Central memory CD8-positive, alpha-beta T cell (primary cell): ENCODE measurements around the gene POLG2.

ENCODE experiments used
- ATAC-seq: fragments of 150-1000 bp; cut with Tn5 transposase; replicated peaks from 2 replicates; pipeline ENCODE4 v1.10.0; 2022; ENCODE audit warnings: mild to moderate bottlenecking, moderate FRiP score, moderate number of reproducible peaks; ENCODE audit not compliant: poor library complexity, severe bottlenecking; ENCODE audit errors: extremely low read depth
- DNase-seq, 2 donors: peaks; one replicate each; pipeline ENCODE4 v3.0.0; 2021; ENCODE audit warnings: low spot score in 2 of 2
- H3K27ac Mint-ChIP-seq: one replicate; pipeline ENCODE4 v1.8.0; 2022; ENCODE audit warnings: low read depth, mild to moderate bottlenecking, moderate library complexity, mixed read lengths
- H3K27me3 Mint-ChIP-seq: one replicate; pipeline ENCODE4 v1.8.0; 2022; ENCODE audit warnings: mixed read lengths
- H3K36me3 Mint-ChIP-seq: one replicate; pipeline ENCODE4 v1.8.0; 2022; ENCODE audit warnings: mild to moderate bottlenecking, moderate library complexity, mixed read lengths; ENCODE audit not compliant: insufficient read depth
- H3K4me1 Mint-ChIP-seq: one replicate; pipeline ENCODE4 v1.8.0; 2022; ENCODE audit warnings: mixed read lengths
- H3K4me3 Mint-ChIP-seq: one replicate; pipeline ENCODE4 v1.8.0; 2022; ENCODE audit warnings: mild to moderate bottlenecking, moderate library complexity, mixed read lengths
- H3K9me3 Mint-ChIP-seq: one replicate; pipeline ENCODE4 v1.8.0; 2022; ENCODE audit warnings: mixed read lengths

POLG2 gene

GRCh38 chr17:64496786-64497564 is at the start of gene POLG2:
POLG2 (minus strand) TSS chr17:64497054; CDS start chr17:64496968, 86 bp downstream.
- Mint-ChIP-seq H3K36me3 (peaks cover 63% of the 10 kb centered on the region), H3K4me1 (peaks cover 74% of the 10 kb centered on the region)
- peak; percentile 77 for ATAC-seq

GRCh38 chr17:64544742-64545141 is 47.9 kb upstream of the POLG2 start:
- no peak for DNase-seq
- ATAC-seq = no peak
- H3K9me3 Mint-ChIP-seq = no peaks in the 10 kb centered on the region
- no peaks in the 10 kb centered on the region for H3K27me3 Mint-ChIP-seq
- H3K27ac Mint-ChIP-seq = no peak overlapping the region
- no peak overlapping the region for H3K4me3 Mint-ChIP-seq
- peaks cover 41% of the 10 kb centered on the region for H3K36me3 Mint-ChIP-seq
- H3K4me1 Mint-ChIP-seq = no peaks in the 10 kb centered on the region

More at GRCh38 chr17:64496786-64497564, at the start of gene POLG2:
- Mint-ChIP-seq H3K4me3 (peak within 1 kb of the TSS; percentile 99), H3K9me3 (no peaks in the 10 kb centered on the region), H3K27me3 (no peaks in the 10 kb centered on the region), H3K27ac (peak within 1 kb of the TSS; percentile 100)
- DNase-seq = peak; percentile 89 to 94

DNA sequence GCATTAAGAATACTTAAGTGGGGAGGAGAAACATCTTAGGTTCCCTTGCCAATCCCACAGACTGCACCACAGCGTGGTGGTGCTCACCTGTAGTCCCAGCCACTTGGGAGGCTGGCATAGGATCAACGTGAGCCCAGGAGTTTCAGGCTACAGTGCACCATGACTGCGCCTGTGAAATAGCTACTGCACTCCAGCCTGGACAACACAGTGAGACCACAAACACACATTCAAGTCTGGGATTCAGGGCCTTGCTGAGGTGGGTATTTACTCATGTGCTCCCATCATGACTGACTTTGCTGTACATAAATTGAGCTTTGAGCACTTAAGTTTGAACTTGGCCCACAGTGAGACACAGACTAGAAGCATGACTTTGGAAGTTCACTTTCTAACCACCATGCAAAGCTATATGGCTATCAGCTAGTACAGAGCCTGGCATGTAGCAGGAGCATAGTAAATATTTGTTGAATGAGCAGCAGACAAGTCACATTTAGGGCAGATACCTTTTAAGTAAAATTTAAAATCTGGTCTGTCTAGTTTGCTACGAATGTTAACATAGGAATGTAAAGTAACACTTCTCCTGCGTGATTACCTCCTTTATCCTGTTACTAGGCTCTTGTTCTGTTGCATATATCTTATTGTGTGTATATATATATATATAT is 43.4 kb upstream of the POLG2 start:
- H3K9me3 Mint-ChIP-seq = no peaks in the 10 kb centered on the region
- no peak overlapping the region for H3K4me3 Mint-ChIP-seq
- DNase-seq (no peak), ATAC-seq (no peak)
- H3K27ac Mint-ChIP-seq = no peak overlapping the region
- peaks cover 8% of the 10 kb centered on the region for H3K4me1 Mint-ChIP-seq
- H3K36me3 Mint-ChIP-seq = peaks cover 45% of the 10 kb centered on the region
- no peaks in the 10 kb centered on the region for H3K27me3 Mint-ChIP-seq

DNA sequence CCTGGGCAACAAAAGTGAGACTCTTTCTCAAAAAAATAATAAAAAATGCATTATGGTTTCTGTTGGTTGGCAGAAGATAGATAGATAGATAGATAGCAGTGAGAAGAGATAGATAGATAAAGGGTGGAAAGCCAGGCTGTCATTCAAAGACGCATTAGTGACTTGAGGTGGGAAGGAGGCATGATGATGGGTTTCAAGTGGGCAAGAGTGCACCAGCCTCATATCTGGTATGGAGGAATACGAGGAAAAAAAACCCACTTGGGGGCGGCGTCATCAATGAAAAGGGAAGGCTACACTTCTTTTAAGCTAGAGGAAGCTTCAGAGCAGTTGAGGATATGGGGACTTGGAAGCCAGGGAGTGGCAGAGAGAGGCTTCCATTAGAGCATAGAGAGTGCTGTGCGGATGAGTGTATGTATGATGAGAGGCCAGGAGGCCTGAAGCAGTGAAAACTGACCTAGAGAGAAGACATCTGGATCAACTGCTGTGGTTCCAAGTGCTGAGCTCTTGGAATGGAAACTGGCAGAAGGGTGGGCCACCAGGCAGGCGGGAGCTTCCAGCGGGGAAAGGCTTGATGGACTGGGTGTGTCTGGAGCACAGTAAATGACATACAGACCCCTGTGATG is 41.8 kb upstream of the POLG2 start:
- H3K27ac Mint-ChIP-seq = peak overlapping the region; percentile 77
- no peak overlapping the region for H3K4me3 Mint-ChIP-seq
- H3K36me3 Mint-ChIP-seq = peaks cover 42% of the 10 kb centered on the region
- H3K4me1 Mint-ChIP-seq = peaks cover 8% of the 10 kb centered on the region
- H3K27me3 Mint-ChIP-seq = no peaks in the 10 kb centered on the region
- DNase-seq (no peak), ATAC-seq (no peak)
- H3K9me3 Mint-ChIP-seq = no peaks in the 10 kb centered on the region

GRCh38 chr17:64537488-64537887 is 40.6 kb upstream of the POLG2 start:
- Mint-ChIP-seq H3K4me3 (no peak overlapping the region), H3K36me3 (peaks cover 46% of the 10 kb centered on the region), H3K9me3 (no peaks in the 10 kb centered on the region), H3K4me1 (peaks cover 8% of the 10 kb centered on the region), H3K27ac (no peak overlapping the region), H3K27me3 (no peaks in the 10 kb centered on the region)
- DNase-seq = no peak
- no peak for ATAC-seq

- DNase-seq = no peak
- Mint-ChIP-seq H3K36me3 (peaks cover 51% of the 10 kb centered on the region), H3K4me1 (peaks cover 8% of the 10 kb centered on the region), H3K27me3 (no peaks in the 10 kb centered on the region), H3K27ac (no peak overlapping the region), H3K4me3 (no peak overlapping the region), H3K9me3 (no peaks in the 10 kb centered on the region)
- no peak for ATAC-seq
Observed at GRCh38 chr17:64536913-64537312, 40.1 kb upstream of the POLG2 start.

DNA sequence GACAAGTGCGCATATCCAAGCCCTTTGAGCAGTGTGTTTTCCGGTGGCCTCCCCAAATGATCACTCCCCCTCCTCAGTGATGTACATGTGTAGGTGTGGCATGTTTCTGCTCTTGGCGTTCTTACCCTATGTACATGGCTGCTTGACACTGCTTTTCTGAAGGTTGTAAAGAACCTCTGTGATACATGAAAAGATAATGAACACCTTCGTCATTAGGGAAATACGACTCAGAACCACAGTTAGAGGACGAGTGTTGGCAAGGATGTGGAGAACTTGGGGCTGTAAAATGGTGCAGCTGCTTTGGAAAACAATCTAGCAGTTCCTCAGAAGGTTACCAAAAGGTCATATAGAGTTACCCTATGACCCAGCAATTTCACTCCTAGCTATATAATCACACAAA is 38.5 kb upstream of the POLG2 start:
- Mint-ChIP-seq H3K36me3 (peaks cover 63% of the 10 kb centered on the region), H3K27ac (peak overlapping the region; percentile 71), H3K9me3 (no peaks in the 10 kb centered on the region), H3K4me1 (peaks cover 8% of the 10 kb centered on the region), H3K27me3 (no peaks in the 10 kb centered on the region), H3K4me3 (no peak overlapping the region)
- ATAC-seq = no peak
- DNase-seq = no peak

- H3K27me3 Mint-ChIP-seq = no peaks in the 10 kb centered on the region
- no peak overlapping the region for H3K4me3 Mint-ChIP-seq
- DNase-seq (no peak), ATAC-seq (no peak)
- peak overlapping the region; percentile 2 for H3K27ac Mint-ChIP-seq
- peaks cover 8% of the 10 kb centered on the region for H3K4me1 Mint-ChIP-seq
- H3K9me3 Mint-ChIP-seq = no peaks in the 10 kb centered on the region
- H3K36me3 Mint-ChIP-seq = peaks cover 73% of the 10 kb centered on the region
Observed at GRCh38 chr17:64534187-64534586, 37.3 kb upstream of the POLG2 start.

- H3K9me3 Mint-ChIP-seq = no peaks in the 10 kb centered on the region
- peaks cover 5% of the 10 kb centered on the region for H3K4me1 Mint-ChIP-seq
- H3K27ac Mint-ChIP-seq = peak overlapping the region; percentile 2
- ATAC-seq (no peak), DNase-seq (no peak)
- peaks cover 77% of the 10 kb centered on the region for H3K36me3 Mint-ChIP-seq
- no peak overlapping the region for H3K4me3 Mint-ChIP-seq
- no peaks in the 10 kb centered on the region for H3K27me3 Mint-ChIP-seq
Observed at GRCh38 chr17:64533784-64534183, 36.9 kb upstream of the POLG2 start.

DNA sequence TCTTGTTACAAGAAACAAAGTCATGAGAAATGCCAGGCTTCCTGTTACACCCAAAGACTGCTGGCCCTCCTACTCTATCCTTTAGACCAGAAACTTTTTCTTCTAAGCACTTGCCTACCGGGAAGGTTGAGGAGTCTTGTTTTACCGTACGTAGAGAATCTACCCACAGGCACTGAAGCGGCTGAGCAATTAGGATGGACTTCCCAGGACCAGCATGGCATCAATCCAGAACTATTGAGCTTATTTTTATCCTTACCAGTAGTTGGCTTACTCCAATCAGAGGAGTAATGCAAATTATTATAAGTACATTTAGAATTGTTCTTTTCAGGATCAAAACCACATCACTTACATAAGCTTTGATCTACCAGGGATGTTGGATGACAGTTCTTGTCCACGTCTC is 35.6 kb upstream of the POLG2 start:
- H3K9me3 Mint-ChIP-seq = no peaks in the 10 kb centered on the region
- no peaks in the 10 kb centered on the region for H3K4me1 Mint-ChIP-seq
- peaks cover 78% of the 10 kb centered on the region for H3K36me3 Mint-ChIP-seq
- no peak overlapping the region for H3K27ac Mint-ChIP-seq
- no peaks in the 10 kb centered on the region for H3K27me3 Mint-ChIP-seq
- ATAC-seq (no peak), DNase-seq (no peak)
- no peak overlapping the region for H3K4me3 Mint-ChIP-seq

DNA sequence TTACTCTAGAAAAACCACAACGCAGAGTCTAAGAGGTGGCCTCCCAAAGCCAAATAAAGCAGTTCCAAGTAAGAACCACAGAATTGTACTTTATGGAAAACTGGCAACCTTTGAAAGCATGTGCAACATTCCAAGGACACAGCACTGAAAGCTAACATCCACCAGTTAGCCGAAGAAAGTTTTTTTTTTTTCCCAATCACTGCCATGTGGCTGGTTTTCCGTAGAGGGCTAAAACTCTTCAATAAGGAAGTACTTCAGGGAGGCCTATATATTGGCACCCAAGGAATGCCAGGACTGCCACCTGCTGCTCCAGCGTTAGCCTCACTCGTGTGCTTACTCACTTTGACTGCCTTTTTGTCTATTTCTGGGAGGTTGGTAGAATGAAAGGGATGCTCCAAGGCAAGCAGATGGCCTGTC is 35.1 kb upstream of the POLG2 start:
- Mint-ChIP-seq H3K36me3 (peaks cover 76% of the 10 kb centered on the region), H3K27me3 (no peaks in the 10 kb centered on the region), H3K4me1 (no peaks in the 10 kb centered on the region), H3K4me3 (no peak overlapping the region), H3K9me3 (no peaks in the 10 kb centered on the region), H3K27ac (no peak overlapping the region)
- ATAC-seq = no peak
- DNase-seq = no peak

- H3K36me3 Mint-ChIP-seq = peaks cover 83% of the 10 kb centered on the region
- no peak for ATAC-seq
- no peaks in the 10 kb centered on the region for H3K4me1 Mint-ChIP-seq
- peak overlapping the region; percentile 1 for H3K27ac Mint-ChIP-seq
- H3K27me3 Mint-ChIP-seq = no peaks in the 10 kb centered on the region
- H3K4me3 Mint-ChIP-seq = no peak overlapping the region
- H3K9me3 Mint-ChIP-seq = no peaks in the 10 kb centered on the region
- no peak for DNase-seq
Observed at GRCh38 chr17:64529221-64529620, 32.4 kb upstream of the POLG2 start.

- Mint-ChIP-seq H3K9me3 (no peaks in the 10 kb centered on the region), H3K36me3 (peaks cover 86% of the 10 kb centered on the region), H3K4me3 (no peak overlapping the region), H3K27me3 (no peaks in the 10 kb centered on the region), H3K27ac (peak overlapping the region; percentile 1), H3K4me1 (no peaks in the 10 kb centered on the region)
- DNase-seq = no peak
- ATAC-seq = no peak
Observed at GRCh38 chr17:64527914-64528313, 31.1 kb upstream of the POLG2 start.
